ENCODE data around the gene DAZAP1.
A peak's percentile ranks its signal among the peaks of the same experiment; 100 is the strongest.
"Not testable (repeated sequence)": the region's sequence is repeated elsewhere in the genome, so short reads cannot be mapped to it uniquely, and the experiment has no call there.

The DAZAP1 gene

GRCh38 chr19:1474765-1475351 is 67.5 kb downstream of the DAZAP1 start:
- DNase-seq, result no peak

- no peak for DNase-seq
Observed at GRCh38 chr19:1475751-1476437, 68.5 kb downstream of the DAZAP1 start.

- DNase-seq, result not testable (repeated sequence)
Observed at GRCh38 chr19:1477056-1477455, 69.7 kb downstream of the DAZAP1 start.

- DNase-seq, result peak; percentile 97
Observed at GRCh38 chr19:1478934-1479707, 71.7 kb downstream of the DAZAP1 start, which contains the start of gene C19orf25. Gene C19orf25, minus strand, starts transcription at chr19:1479215. Its CDS starts 312 bp downstream, at chr19:1478903.

- no peak for DNase-seq
Observed at GRCh38 chr19:1481224-1481892, 74.0 kb downstream of the DAZAP1 start.

GRCh38 chr19:1481893-1482360 is 74.5 kb downstream of the DAZAP1 start:
- DNase-seq, result no peak

- no peak for DNase-seq
Observed at GRCh38 chr19:1482361-1483130, 75.2 kb downstream of the DAZAP1 start.

- no peak for DNase-seq
Observed at GRCh38 chr19:1483131-1483978, 76.0 kb downstream of the DAZAP1 start.

GRCh38 chr19:1483979-1484428 is 76.6 kb downstream of the DAZAP1 start:
- DNase-seq, result no peak

Data from inflammatory macrophage (primary cell).